Stimulated activated CD4-positive, alpha-beta T cell treated with anti-CD3 and anti-CD28 coated beads, Interleukin-12 subunit alpha, Interleukin-12 subunit beta, amount 100 ng/mL, for 4 hours (primary cell): ENCODE results near the gene CCDC6.
"Not testable (repeated sequence)": the region's sequence is repeated elsewhere in the genome, so short reads cannot be mapped to it uniquely, and the experiment has no call there.

Experiments used
- DNase-seq: peaks from one replicate; pipeline ENCODE4 v3.0.0-alpha.2; 2020

CCDC6 gene

DNA sequence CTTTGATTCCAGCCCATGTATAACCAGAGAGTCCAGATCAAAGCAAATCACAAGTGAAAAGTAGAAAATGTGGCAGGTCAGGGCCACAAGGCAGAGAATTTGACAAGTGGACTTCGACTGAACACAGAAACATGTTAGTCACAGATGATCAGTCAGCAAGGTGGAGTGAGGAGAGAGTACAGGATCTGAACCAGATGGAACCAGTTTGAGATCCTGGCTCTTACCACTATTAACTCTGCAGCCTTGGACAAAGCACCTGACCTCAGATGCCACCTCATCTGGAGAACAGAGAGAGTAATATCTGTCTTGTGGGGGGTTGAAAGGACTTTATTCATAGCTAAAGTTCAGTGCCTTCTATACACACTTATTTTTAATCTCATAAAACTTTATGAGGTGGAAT, 157.5 kb downstream of the CCDC6 start:
- no peak for DNase-seq

DNA sequence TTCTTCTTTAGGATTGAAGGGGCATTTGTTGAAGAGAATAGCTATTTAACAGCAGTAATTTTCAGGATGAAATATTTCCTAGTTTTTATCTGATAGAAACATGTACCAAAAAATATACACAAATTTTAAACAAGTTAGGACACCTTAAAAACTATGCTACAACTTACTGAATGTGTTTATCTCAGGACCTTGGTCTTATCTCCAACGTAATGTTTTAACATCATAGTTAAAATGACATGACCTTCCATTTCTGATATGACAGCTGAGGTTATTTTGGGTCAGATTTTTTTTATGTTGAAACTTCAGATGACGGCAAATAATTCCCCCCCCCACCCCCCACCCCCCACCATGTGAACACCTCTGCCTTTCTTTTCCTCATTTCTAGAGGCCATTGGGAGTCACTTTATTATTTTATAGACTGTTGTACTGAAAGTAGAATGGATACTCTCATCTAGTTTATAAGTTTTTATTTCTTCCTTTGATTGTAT, 161.1 kb downstream of the CCDC6 start:
- DNase-seq, result no peak

DNA sequence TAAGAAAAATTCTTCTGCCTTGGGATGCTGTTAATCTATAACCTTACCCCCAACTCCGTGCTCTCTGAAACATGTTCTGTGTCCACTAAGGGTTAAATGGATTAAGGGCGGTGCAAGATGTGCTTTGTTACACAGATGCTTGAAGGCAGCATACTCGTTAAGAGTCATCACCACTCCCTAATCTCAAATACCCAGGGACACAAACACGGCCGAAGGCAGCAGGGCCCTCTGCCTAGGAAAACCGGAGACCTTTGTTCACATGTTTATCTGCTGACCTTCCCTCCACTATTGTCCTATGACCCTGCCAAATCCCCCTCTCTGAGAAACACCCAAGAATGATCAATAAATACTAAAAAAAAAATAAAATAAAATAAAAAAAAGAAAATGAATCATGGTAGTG, 161.6 kb downstream of the CCDC6 start:
- not testable (repeated sequence) for DNase-seq

DNA sequence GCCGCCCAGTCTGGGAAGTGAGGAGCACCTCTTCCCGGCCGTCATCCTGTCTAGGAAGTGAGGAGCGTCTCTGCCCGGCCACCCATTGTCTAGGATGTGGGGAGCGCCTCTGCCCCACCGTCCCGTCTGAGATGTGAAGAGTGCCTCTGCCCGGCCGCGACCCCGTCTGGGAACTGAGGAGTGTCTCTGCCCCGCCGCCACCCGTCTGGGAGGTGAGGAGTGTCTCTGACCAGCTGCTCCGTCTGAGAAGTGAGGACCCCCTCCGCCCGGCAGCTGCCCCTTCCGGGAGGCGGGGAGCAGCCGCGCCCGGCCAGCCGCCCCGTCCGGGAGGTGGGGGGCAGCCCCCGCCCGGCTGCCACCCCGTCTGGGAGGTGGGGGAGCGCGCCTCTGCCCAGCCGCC, 162.2 kb downstream of the CCDC6 start:
- DNase-seq, result not testable (repeated sequence)

DNA sequence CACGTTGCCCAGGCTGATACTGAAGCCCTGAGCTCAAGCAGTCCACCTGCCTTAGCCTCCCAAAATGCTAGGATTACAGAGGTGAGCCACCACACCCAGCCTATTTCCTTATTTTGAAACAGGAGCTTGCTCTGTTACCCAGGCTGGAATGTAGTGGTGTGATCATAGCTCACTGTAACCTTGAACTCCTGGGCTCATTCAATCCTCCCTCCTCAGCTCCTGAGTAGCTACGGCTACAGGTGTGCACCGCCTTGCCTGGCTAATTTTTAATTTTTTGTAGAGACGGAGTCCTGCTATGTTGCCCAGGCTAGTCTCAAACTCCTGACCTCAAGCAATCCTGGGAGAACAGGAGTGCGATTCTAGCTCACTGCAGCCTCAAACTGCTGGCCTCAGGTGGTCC, 164.8 kb downstream of the CCDC6 start:
- DNase-seq, result no peak

DNA sequence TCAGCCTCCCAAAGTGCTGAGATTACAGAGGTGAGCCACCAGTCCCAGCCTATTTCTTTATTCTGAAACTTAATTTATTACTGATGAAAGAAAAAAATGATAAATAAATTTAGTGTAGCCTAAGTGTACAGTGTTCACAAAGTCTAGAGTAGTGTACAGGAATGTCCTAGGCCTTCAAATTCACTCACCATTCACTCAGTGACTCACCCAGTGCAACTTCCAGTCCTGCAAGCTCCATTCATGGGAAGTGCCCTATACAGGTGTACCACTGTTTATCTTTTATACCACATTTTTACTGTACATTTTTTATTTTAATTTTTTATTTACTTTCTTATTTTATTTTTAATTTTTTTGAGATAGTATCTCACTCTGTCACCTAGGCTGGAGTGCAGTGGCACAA, 165.3 kb downstream of the CCDC6 start:
- DNase-seq, result no peak
